ENCODE measurements around the gene SRPX2. TPM values are rescaled to one million over a fixed set of nuclear protein-coding genes. Genes with fewer than 3 reads are reported as not detected.

SRPX2 gene
- total RNA-seq, 3 donors from 2014 or later = 15.2 to 61.0 (median 32.6) TPM

DNA sequence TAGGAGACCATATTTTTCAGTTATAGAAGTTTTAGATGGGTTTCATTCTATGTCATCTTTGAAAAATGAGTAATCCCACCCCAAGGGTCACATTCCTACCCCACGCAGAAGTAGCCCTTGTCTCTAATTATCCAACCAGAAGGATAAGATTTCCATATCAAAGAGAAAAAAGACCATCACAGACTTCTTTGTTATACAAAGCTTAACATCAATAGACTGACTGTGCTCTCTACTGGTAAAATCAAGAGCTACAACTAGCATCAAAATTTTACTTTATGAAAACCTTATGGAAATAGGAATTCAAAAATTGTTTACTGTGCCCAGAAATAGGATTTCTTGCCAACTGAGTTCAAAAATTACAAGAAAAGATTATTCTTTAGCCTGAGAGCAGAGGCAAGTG, 34.4 kb upstream of the SRPX2 start:
- Histone ChIP-seq H3K4me3 (no peak overlapping the region), H3K4me1 (no peaks in the 10 kb centered on the region), H3K27me3 (peaks cover 0 to 51% of the 10 kb centered on the region in 2 donors), H3K9me3 (no peaks in the 10 kb centered on the region), H3K27ac (no peak overlapping the region), H3K36me3 (no peaks in the 10 kb centered on the region)
- no peak for DNase-seq (ENCODE audit: low spot score in 2 of 2)
- intact Hi-C loops (cut with DNase I; ENCODE audit: low total_unique reads) = no loop called here
- no peak for TF ChIP-seq POLR2A (IDR thresholded peaks at IDR 0.05)
- no peak for TF ChIP-seq POLR2AphosphoS5 (IDR thresholded peaks at IDR 0.05)
- TF ChIP-seq, protein P1, sequence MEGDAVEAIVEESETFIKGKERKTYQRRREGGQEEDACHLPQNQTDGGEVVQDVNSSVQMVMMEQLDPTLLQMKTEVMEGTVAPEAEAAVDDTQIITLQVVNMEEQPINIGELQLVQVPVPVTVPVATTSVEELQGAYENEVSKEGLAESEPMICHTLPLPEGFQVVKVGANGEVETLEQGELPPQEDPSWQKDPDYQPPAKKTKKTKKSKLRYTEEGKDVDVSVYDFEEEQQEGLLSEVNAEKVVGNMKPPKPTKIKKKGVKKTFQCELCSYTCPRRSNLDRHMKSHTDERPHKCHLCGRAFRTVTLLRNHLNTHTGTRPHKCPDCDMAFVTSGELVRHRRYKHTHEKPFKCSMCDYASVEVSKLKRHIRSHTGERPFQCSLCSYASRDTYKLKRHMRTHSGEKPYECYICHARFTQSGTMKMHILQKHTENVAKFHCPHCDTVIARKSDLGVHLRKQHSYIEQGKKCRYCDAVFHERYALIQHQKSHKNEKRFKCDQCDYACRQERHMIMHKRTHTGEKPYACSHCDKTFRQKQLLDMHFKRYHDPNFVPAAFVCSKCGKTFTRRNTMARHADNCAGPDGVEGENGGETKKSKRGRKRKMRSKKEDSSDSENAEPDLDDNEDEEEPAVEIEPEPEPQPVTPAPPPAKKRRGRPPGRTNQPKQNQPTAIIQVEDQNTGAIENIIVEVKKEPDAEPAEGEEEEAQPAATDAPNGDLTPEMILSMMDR (IDR thresholded peaks at IDR 0.05) = no peak

DNA sequence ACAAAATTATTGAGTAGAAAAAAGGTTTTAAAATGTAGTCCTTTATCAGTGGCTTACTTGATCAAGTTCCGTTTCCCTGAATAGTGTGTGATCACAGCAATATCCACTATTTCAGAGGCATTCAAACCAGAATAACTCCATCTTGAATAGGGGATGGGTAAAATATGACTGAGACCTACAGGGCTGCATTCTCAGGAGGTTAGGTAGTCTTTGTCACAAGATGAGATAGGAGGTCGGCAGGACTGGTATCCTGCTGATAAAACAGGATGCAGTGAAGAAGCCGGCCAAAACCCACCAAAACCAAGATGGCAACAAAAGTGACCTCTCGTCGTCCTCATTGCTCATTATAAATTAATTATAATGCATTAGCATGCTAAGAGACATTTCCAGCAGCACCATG, 32.0 kb upstream of the SRPX2 start:
- H3K4me3 ChIP-seq = no peak overlapping the region
- peaks cover 0 to 36% of the 10 kb centered on the region in 2 donors for H3K27me3 ChIP-seq
- DNase-seq (ENCODE audit: low spot score in 2 of 2) = no peak
- H3K27ac ChIP-seq = no peak overlapping the region
- TF ChIP-seq POLR2AphosphoS5 (IDR thresholded peaks at IDR 0.05) (no peak), POLR2A (IDR thresholded peaks at IDR 0.05) (no peak)
- TF ChIP-seq, protein P1 (IDR thresholded peaks at IDR 0.05) = no peak
- H3K36me3 ChIP-seq = no peaks in the 10 kb centered on the region
- H3K9me3 ChIP-seq = no peaks in the 10 kb centered on the region
- no peaks in the 10 kb centered on the region for H3K4me1 ChIP-seq
- intact Hi-C loops (cut with DNase I; ENCODE audit: low total_unique reads) = loop anchor here (10.0 kb wide), 1 partner anchor 277 kb away; no protein-coding TSS in a partner anchor

DNA sequence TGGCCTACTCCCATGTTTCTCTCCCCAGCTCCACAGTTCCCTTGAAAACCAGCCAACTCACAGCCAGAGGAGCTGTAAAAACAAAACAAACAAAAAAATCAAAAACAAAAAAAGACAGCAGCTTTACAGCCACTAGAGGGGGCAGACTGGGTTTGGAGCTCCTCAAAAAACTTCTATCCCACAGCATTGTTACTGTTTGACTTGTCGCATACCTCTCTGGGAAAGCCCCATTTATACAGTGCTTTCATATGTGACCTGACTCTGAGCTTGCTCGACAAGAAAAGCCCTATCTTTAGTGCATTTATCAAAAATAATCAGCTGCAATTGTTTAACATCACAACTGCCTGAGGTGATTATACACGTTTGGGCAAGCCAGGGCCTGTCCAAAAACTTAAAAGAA, 29.0 kb upstream of the SRPX2 start:
- no peak for TF ChIP-seq POLR2A (IDR thresholded peaks at IDR 0.05)
- TF ChIP-seq, protein P1 (IDR thresholded peaks at IDR 0.05) = peak in 2 of 3 donors; percentile 9 to 33
- DNase-seq (ENCODE audit: low spot score in 2 of 2) = no peak
- Histone ChIP-seq H3K4me3 (no peak overlapping the region), H3K4me1 (no peaks in the 10 kb centered on the region), H3K9me3 (no peaks in the 10 kb centered on the region), H3K27me3 (peaks cover 0 to 42% of the 10 kb centered on the region in 2 donors), H3K36me3 (no peaks in the 10 kb centered on the region), H3K27ac (no peak overlapping the region)
- intact Hi-C loops (cut with DNase I; ENCODE audit: low total_unique reads) = loop anchor here (10.0 kb wide), 1 partner anchor 280 kb away; no protein-coding TSS in a partner anchor

DNA sequence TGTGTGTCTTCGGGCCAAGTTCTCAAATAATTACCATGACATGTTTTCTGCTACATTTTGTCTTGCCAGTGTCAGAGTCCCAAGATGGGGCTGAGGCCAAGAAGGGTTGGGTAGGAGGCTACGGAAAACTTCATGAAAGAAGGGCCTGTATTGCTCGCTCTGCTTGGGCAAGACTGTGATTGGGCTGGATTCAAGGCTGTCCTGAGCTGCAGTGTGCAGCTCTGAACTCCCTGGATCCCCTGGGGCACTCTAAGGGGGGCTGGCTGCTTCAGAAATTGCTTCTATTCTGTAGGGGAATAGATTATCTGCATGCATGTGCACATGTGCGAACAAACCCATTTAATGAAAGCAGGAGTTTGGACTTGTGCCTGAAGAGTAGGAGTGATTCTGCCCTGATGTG, 21.0 kb upstream of the SRPX2 start:
- Histone ChIP-seq H3K4me3 (no peak overlapping the region), H3K27me3 (peaks cover 0 to 13% of the 10 kb centered on the region in 2 donors), H3K27ac (no peak overlapping the region), H3K36me3 (no peaks in the 10 kb centered on the region), H3K9me3 (no peaks in the 10 kb centered on the region), H3K4me1 (no peaks in the 10 kb centered on the region)
- TF ChIP-seq POLR2AphosphoS5 (IDR thresholded peaks at IDR 0.05) (no peak), POLR2A (IDR thresholded peaks at IDR 0.05) (no peak)
- TF ChIP-seq, protein P1 (IDR thresholded peaks at IDR 0.05) = no peak
- intact Hi-C loops (cut with DNase I; ENCODE audit: low total_unique reads) = no loop called here
- DNase-seq (ENCODE audit: low spot score in 2 of 2) = no peak

DNA sequence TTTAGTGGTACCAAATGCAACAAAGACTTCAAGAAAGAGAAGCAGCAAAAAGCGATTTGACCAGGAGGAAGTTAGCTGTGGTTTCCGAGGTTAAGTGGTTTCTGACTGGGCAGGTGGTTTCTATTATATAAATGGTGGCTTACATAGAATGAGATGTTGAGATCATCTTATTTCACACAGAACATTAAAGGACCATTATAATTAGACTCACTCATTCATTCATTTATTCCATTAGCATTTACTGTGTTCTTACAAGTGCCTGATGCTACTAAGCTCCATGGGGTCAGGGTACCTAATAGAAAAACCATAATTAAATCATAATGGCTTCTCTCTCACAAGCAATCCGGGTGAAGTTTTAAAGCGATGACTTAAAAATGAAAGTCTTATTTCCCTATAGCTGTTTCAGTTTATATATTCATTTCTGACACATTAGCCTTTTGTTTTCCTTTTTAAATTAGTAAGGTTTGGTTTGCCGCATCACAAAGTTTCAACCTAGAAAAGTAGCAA, 18.0 kb upstream of the SRPX2 start:
- Histone ChIP-seq H3K4me3 (no peak overlapping the region), H3K36me3 (no peaks in the 10 kb centered on the region), H3K27me3 (peaks cover 0 to 9% of the 10 kb centered on the region in 2 donors), H3K9me3 (no peaks in the 10 kb centered on the region), H3K4me1 (no peaks in the 10 kb centered on the region), H3K27ac (no peak overlapping the region)
- DNase-seq (ENCODE audit: low spot score in 2 of 2) = no peak
- TF ChIP-seq, protein P1 (IDR thresholded peaks at IDR 0.05) = no peak
- TF ChIP-seq POLR2AphosphoS5 (IDR thresholded peaks at IDR 0.05) (no peak), POLR2A (IDR thresholded peaks at IDR 0.05) (no peak)
- intact Hi-C loops (cut with DNase I; ENCODE audit: low total_unique reads) = no loop called here
